Urinary bladder (tissue), 4 donors: ENCODE results near the gene TBL3. TPM values are rescaled to one million over a fixed set of nuclear protein-coding genes. Genes with fewer than 3 reads are reported as not detected.
A peak's percentile ranks its signal among the peaks of the same experiment; 100 is the strongest.
"Not testable (repeated sequence)": the region's sequence is repeated elsewhere in the genome, so short reads cannot be mapped to it uniquely, and the experiment has no call there.

ENCODE experiments used
- DNase-seq: peaks from one replicate; pipeline ENCODE4 v3.0.0-alpha.2; 2015; ENCODE audit errors: extremely low spot score
- H3K27ac ChIP-seq: one replicate; pipeline ENCODE4 v1.5.1; 2013; ENCODE audit warnings: low read depth, mild to moderate bottlenecking, moderate library complexity
- H3K36me3 ChIP-seq: one replicate; pipeline ENCODE4 v1.6.1; 2013; ENCODE audit warnings: mild to moderate bottlenecking, moderate library complexity; ENCODE audit not compliant: insufficient read depth
- H3K4me1 ChIP-seq: one replicate; pipeline ENCODE4 v1.6.1; 2013; ENCODE audit warnings: mild to moderate bottlenecking, moderate library complexity; ENCODE audit not compliant: insufficient read depth
- H3K4me3 ChIP-seq: one replicate; pipeline ENCODE4 v1.5.1; 2013; ENCODE audit warnings: low read depth, low read length
- WGBS: extraction: QIAGEN DNeasy Blood & Tissue Kit; methylation state at CpG from one replicate; pipeline ENCODE4 v1.1.7; 2013; 5-methylcytosine and 5-hydroxymethylcytosine counted together
- polyA plus RNA-seq: library from polyadenylated mRNA; stranded (reverse); fragments of 200-250 nt; gene quantifications from one replicate; pipeline ENCODE4 v1.2.3, GENCODE V29; 2013
- total RNA-seq: library from RNA; depleted of rRNA; stranded (reverse); fragments of >200 nt; gene quantifications from one replicate; pipeline ENCODE4 v1.2.3, GENCODE V29; 2014
- donor health status: healthy with polysubstance abuse.
- donor health status: healthy.

Gene TBL3
- total and polyA plus RNA-seq, 2 donors, result 10.9 to 50.6 TPM

DNA sequence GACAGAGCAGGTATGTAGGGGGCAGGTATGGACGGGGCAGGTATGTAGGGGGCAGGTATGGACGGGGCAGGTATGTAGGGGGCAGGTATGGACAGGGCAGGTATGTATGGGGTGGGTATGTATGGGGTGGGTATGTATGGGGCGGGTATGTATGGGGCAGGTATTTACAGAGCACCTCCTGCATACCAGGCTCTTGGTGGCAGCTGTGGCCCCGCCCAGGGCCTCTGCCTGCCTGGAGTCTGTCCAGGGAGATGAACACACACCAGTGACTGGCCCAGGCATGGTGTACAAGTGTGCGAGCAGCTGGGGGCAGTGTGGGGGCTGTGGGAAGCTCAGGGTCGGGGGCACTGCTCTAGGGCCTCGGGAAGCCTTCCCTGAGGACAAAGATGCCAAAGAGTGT, 21.8 kb upstream of the TBL3 start:
- no peak for DNase-seq
- no peak overlapping the region for H3K27ac ChIP-seq
- no peaks in the 10 kb centered on the region for H3K4me1 ChIP-seq
- WGBS, result 73% methylated on average over 7 of the region's 7 CpGs
- no peaks in the 10 kb centered on the region for H3K36me3 ChIP-seq
- H3K4me3 ChIP-seq, result no peak overlapping the region

DNA sequence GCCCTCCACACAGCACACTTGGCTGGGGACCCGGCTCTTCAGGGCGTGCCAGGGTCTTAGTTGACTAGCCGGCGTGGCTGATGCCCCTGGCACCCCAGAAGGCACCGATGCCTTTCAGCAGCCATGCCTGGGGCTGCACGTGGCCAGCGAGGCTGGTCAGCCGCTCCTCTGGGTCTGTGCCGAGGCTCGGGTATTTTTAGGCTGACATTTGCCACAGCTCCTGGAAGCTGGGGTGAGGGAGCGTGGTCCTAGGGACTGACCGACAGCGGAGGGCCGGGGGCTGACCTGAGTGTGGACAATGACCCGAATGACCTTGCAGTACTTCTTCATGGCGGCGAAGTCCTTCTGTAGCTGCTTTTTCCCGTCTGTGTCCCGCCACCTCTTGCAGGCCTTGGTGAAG, 21.3 kb upstream of the TBL3 start:
- no peak for DNase-seq
- WGBS, result 81% methylated on average over 19 of the region's 19 CpGs

DNA sequence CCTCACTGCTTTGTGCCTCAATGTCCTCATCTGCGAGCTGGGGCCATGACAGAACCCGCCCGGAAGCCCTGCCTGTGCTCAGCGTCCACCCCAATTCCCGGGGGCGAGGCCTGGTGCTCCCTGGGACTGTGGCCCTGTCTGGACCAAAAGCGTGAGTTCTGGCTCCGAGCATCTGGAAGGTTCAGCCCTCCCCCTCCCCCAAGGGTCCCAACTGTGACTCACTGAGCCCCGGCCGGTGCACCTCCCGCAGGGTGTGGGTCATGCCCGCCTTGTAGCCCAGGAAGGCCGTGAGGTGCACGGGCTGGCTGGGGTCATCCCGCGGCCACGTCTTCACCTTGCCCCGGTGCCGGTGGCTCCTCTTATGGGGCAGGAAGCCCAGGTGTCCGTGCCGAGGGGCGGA, 18.1 kb upstream of the TBL3 start:
- no peak overlapping the region for H3K27ac ChIP-seq
- no peak overlapping the region for H3K4me3 ChIP-seq
- no peaks in the 10 kb centered on the region for H3K36me3 ChIP-seq
- H3K4me1 ChIP-seq, result no peaks in the 10 kb centered on the region
- DNase-seq, result no peak
- WGBS, result 87% methylated on average over 22 of the region's 22 CpGs

More for the DNA sequence above, 21.3 kb upstream of the TBL3 start:
- no peaks in the 10 kb centered on the region for H3K36me3 ChIP-seq
- H3K4me3 ChIP-seq, result no peak overlapping the region
- no peak overlapping the region for H3K27ac ChIP-seq
- H3K4me1 ChIP-seq, result no peaks in the 10 kb centered on the region

- H3K4me1 ChIP-seq, H3K36me3 ChIP-seq, H3K4me3 ChIP-seq, H3K27ac ChIP-seq, DNase-seq: not testable (repeated sequence)
- 86% methylated on average over 22 of the region's 22 CpGs for WGBS
Observed at GRCh38 chr16:1957434-1958142, 14.3 kb upstream of the TBL3 start.

DNA sequence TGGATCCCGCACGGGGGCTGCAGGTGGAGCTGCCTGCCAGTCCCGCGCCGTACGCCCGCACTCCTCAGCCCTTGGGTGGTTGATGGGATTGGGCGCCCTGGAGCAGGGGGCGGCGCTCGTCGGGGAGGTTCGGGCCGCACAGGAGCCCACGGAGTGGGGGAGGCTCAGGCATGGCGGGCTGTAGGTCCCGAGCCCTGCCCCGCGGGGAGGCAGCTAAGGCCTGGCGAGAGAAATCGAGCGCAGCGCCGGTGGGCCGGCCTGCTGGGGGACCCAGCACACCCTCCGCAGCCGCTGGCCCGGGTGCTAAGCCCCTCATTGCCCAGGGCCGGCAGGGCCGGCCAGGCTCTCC, 13.7 kb upstream of the TBL3 start:
- not testable (repeated sequence) for DNase-seq, H3K4me1 ChIP-seq, H3K27ac ChIP-seq, H3K4me3 ChIP-seq, H3K36me3 ChIP-seq
- WGBS, result 69% methylated on average over 30 of the region's 30 CpGs

GRCh38 chr16:1958715-1959268, 13.1 kb upstream of the TBL3 start:
- no peak for DNase-seq
- H3K4me3 ChIP-seq, result no peak overlapping the region
- 39% methylated on average over 14 of the region's 14 CpGs for WGBS

GRCh38 chr16:1959269-1960039, 12.4 kb upstream of the TBL3 start, which contains the start of gene NDUFB10:
NDUFB10 (plus strand) TSS chr16:1959538; CDS start chr16:1959625, 87 bp downstream.
- H3K36me3 ChIP-seq, result no peaks in the 10 kb centered on the region
- no peaks in the 10 kb centered on the region for H3K4me1 ChIP-seq
- under 1% methylated on average over 79 of the region's 79 CpGs for WGBS
- no peak for DNase-seq
- peak within 1 kb of the TSS; percentile 80 for H3K4me3 ChIP-seq
- H3K27ac ChIP-seq, result peak within 1 kb of the TSS; percentile 66

More at GRCh38 chr16:1958715-1959268, 13.1 kb upstream of the TBL3 start:
- H3K36me3 ChIP-seq, result no peaks in the 10 kb centered on the region
- H3K27ac ChIP-seq, result no peak overlapping the region
- H3K4me1 ChIP-seq, result no peaks in the 10 kb centered on the region

DNA sequence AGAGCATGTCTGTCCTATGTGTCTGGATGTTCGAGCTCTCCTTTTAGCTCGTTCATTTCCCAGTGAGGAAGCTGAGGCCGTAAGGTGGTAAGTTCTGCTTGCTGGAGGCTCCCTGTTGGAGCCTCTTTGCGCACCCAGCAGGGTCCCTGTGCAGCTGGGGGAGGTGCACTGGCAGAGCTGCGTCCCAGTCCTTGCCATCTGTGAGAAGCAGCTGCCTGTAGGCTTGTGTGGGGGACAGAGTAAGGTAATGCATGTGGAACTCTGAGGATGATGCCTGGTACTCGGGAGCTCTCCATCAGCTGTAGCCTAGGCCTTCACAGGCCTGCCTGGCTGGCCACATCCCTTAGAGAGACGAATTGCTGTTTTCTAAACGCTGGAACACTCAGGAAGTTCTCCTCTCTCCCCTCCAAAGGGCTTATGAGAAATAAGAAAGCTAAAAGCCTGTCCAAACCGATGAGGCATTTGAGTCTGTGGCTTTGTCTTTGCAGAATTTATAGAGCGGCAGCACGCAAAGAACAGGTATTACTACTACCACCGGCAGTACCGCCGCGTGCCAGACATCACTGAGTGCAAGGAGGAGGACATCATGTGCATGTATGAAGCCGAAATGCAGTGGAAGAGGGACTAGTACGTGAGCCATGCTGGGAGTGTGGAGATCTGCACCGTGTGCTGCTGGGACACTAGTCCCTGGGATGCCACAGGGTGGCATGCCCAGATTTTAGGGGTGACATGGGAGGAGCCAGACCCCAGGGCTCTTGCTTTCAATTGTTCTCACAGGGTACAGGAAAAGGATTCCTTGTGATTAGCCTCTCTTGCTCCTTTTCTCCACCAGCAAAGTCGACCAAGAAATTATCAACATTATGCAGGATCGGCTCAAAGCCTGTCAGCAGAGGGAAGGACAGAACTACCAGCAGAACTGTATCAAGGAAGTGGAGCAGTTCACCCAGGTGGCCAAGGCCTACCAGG, 10.9 kb upstream of the TBL3 start:
- Histone ChIP-seq H3K36me3 (no peaks in the 10 kb centered on the region), H3K4me3 (no peak overlapping the region), H3K27ac (no peak overlapping the region), H3K4me1 (no peaks in the 10 kb centered on the region)
- no peak for DNase-seq
- WGBS, result 51% methylated on average over 20 of the region's 20 CpGs

GRCh38 chr16:1961651-1962067, 10.2 kb upstream of the TBL3 start:
- Histone ChIP-seq H3K4me3 (no peak overlapping the region), H3K4me1 (no peaks in the 10 kb centered on the region), H3K27ac (no peak overlapping the region), H3K36me3 (no peaks in the 10 kb centered on the region)
- DNase-seq, result no peak
- WGBS, result 63% methylated on average over 6 of the region's 6 CpGs

DNA sequence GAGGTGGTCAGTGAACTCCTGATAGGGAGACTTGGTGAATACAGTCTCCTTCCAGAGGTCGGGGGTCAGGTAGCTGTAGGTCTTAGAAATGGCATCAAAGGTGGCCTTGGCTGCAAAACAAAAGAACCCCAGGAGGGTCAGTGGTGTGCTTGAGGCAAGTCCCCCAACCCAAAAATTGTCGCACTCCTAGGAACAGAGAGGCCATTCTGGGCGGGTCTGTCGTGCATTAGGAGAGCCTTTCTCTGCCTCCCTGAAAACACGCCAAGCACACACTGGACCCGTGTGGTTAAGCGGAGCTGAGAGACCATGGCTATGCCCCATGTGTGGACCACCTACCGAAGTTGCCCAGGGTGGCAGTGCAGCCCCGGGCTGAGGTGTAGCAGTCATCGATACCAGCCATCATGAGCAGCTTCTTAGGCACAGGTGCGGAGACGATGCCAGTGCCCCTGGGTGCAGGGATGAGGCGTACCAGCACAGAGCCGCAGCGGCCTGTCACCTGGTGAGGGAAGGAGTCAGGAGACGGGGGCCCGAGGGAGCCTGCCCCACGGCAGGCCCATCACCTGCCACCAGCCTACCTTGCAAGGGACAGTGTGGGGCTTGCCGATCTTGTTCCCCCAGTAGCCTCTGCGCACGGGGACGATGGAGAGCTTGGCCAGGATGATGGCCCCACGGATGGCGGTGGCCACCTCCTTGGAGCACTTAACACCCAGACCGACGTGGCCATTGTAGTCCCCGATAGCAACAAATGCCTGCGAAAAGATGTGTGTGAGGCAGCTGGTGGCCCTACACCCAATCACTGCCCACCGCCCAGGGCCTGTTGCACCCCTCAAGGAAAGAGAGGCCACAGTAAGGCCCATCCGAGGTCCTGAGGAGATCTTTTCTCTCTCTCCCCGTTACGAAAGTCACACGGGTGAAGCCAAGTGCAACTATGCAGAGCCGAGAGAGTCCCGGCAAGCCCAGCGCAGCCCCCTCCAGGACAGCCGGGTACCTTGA, 9.4 kb upstream of the TBL3 start:
- not testable (repeated sequence) for H3K4me1 ChIP-seq, H3K27ac ChIP-seq, H3K36me3 ChIP-seq, H3K4me3 ChIP-seq, DNase-seq
- 89% methylated on average over 37 of the region's 37 CpGs for WGBS

DNA sequence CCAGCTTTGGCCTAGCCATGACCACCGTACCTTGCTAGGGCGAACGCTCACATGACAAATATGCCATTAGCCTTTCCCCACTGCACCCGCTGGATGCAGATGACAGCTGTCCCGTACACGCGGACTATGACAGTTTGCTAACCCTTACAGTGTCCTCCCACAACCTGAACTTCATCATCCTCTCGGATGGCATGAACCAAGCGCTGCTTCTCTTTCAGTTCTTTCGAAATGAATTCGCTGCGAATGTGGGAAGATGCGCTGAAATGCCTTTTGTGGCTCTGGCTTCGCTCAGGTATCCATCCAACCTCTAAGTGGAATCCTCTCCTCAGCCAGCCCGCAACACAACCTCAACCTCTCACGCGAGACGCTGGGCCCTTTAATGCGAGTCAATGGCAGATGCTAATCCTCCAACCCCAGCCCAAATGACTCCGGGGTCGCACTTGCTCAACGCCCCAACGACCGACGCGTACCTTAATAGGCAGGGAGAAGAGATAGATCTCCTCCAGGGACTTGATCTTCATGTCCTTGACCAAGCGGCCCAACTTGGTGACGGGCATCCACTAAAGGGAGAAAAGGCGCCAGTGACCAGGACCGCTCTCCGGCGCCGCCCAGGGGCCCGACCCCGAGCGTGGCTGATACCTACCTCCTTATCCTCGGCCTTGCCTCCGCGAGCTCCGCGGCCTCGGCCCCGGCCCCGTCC, 7.9 kb upstream of the TBL3 start:
- H3K36me3 ChIP-seq, result no peaks in the 10 kb centered on the region
- peak overlapping the region; percentile 89 for H3K27ac ChIP-seq
- WGBS, result 9% methylated on average over 44 of the region's 44 CpGs
- no peak for DNase-seq
- no peaks in the 10 kb centered on the region for H3K4me1 ChIP-seq
- H3K4me3 ChIP-seq, result peak overlapping the region; percentile 51
